HFF-Myc (cell line): ENCODE data around the gene PHIP.
"Not testable (repeated sequence)": the region's sequence is repeated elsewhere in the genome, so short reads cannot be mapped to it uniquely, and the experiment has no call there.

Experiments
- DNase-seq: peaks from one replicate; pipeline ENCODE4 v3.0.0-alpha.2; 2011; ENCODE audit warnings: low read depth; ENCODE audit errors: extremely low read depth
- H3K4me3 ChIP-seq: replicated peaks from 2 replicates; pipeline ENCODE4 v1.5.1; 2011; ENCODE audit warnings: low read depth, mild to moderate bottlenecking, control low read depth, low read length
- CTCF ChIP-seq: IDR thresholded peaks from 2 replicates; pipeline ENCODE4 v1.5.1; 2012; ENCODE audit warnings: mild to moderate bottlenecking, low read depth, low read length, control low read depth; ENCODE audit errors: missing control alignments

PHIP gene

DNA sequence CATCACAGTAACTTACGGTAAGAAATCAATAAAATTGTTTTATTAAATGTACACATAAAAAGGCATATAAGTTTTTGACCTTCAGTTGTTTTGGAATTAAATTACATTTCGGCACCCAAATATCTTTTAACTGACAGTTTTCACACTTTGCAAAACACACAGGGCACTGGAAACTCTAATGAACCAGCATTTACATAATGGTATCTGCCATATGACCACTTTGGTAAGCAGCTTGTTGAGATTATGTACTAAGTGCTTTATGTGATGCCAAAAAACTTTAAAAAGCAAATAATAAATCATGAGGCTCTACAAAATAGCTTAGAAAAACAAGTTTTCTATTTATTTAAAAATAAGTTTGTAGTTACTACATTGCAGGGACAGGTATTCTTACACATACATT is 142.5 kb downstream of the PHIP start:
- no peak for DNase-seq
- no peak overlapping the region for H3K4me3 ChIP-seq
- TF ChIP-seq CTCF, result no peak

GRCh38 chr6:78925317-78925716 is 152.7 kb downstream of the PHIP start:
- no peak for TF ChIP-seq CTCF
- DNase-seq, result no peak

DNA sequence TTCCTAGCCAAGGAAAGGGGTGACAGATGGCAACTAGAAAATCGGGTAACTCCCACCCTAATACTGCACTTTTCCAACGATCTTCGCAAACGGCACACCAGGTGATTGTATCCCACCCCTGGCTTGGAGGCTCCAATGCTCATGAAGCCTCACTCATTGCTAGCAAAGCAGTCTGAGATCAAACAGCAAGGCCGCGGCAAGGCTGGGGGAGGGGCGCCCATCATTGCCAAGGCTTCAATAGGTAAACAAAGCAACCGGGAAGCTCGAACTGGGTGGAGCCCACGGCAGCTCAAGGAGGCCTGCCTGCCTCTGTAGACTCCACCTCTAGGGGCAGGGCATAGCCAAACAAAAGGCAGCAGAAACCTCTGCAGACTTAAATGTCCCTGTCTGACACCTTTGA is 156.9 kb downstream of the PHIP start:
- not testable (repeated sequence) for DNase-seq, H3K4me3 ChIP-seq

More at GRCh38 chr6:78925317-78925716, 152.7 kb downstream of the PHIP start:
- no peak overlapping the region for H3K4me3 ChIP-seq

- no peak for TF ChIP-seq CTCF
- DNase-seq, result no peak
- no peak overlapping the region for H3K4me3 ChIP-seq
Observed at GRCh38 chr6:78917788-78918187, 160.3 kb downstream of the PHIP start.

- no peak for TF ChIP-seq CTCF
- no peak for DNase-seq
- no peak overlapping the region for H3K4me3 ChIP-seq
Observed at GRCh38 chr6:78916411-78916810, 161.6 kb downstream of the PHIP start.

DNA sequence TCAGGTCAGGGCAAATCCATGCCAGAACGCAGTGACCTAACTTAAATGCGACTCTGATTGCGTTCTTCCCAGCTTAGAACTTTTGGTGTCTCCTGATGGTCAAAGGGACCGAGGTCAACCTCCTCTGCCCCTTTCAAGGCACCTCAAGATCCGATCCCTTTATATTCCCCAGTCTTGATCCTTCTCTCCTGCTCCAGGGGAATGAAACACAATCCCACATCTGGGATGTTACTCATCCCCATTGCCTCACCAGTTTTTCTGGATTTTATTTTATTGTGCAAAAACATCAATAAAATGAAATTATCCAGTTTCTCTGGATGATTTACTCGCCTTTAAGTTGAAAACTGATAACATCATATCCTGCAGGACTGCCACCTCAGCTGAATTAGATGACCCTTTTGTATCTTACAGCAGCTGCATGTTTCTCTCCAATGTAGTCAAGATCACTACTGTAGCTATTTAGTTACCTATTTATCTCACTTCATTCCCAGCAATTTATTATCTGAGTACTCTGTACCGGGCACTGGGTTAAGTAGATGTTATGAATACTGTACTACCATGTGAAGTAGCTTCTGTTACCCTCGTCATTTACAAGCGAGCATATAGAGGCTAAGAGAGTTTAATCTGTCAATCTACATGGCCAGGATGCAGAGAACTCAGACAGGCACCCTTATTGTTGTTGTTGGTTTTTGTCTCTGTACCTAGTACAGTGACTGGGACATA is 166.7 kb downstream of the PHIP start:
- no peak overlapping the region for H3K4me3 ChIP-seq
- no peak for TF ChIP-seq CTCF
- no peak for DNase-seq

GRCh38 chr6:78910591-78911171 is 167.4 kb downstream of the PHIP start:
- DNase-seq, result no peak
- 0 out of 2 replicates have a peak overlapping the region, but pooled peaks have one; percentile 8 for H3K4me3 ChIP-seq

More at GRCh38 chr6:78910591-78911171, 167.4 kb downstream of the PHIP start:
- TF ChIP-seq CTCF, result no peak
